HG03135 (cell line): Measurements from ENCODE around the gene AP1S1.
A peak's percentile ranks its signal among the peaks of the same experiment; 100 is the strongest.
"Not testable (repeated sequence)": the region's sequence is repeated elsewhere in the genome, so short reads cannot be mapped to it uniquely, and the experiment has no call there.

Source experiments
- ATAC-seq: cut with Tn5 transposase; IDR thresholded peaks from one replicate; pipeline ENCODE4 v1.9.1; 2021; ENCODE audit warnings: mild to moderate bottlenecking, moderate library complexity; ENCODE audit not compliant: unreplicated experiment

AP1S1 gene

DNA sequence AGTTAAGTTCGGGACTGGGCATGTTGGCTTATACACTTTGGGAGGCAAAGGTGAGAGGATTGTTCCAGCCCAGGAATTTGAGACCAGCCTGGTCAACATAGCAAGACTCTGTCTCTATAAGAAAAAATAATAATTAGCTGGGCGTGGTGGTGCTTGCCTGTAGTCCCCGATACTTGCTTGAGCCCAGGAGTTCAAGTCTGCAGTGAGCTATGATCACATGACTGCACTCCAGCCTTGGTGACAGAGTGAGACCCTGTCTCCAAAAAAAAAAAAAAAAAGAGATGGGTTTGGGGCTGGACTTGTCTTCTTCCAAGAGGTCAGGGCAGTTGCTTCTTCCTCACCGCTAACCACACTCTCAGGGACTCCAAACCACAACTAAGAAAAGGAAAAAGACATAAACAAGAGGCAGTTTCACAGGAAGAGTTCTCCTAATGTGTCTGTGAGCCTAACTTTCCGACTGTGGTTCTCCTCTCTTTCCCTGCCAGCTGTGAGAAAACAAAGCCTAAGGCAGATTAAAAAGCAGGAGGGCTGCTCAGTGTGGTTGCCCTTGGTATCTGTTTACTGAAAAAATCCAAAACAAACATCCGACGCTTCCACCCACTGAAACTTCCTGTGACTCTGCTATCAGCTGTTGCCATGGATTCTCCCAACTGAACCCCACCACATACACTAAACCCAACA lies 29.8 kb upstream of the AP1S1 start:
- ATAC-seq, result no peak

DNA sequence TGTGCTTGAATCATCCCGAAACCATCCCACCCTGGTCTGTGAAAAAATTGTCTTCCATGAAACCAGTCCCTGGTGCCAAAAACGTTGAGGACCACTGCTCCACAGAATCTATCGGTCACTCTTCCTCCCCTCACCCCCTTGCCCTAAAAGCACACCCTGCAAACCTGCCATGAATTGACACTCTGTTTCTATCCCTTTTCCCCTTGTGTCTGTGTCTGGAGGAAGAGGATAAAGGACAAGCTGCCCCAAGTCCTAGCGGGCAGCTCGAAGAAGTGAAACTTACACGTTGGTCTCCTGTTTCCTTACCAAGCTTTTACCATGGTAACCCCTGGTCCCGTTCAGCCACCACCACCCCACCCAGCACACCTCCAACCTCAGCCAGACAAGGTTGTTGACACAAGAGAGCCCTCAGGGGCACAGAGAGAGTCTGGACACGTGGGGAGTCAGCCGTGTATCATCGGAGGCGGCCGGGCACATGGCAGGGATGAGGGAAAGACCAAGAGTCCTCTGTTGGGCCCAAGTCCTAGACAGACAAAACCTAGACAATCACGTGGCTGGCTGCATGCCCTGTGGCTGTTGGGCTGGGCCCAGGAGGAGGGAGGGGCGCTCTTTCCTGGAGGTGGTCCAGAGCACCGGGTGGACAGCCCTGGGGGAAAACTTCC lies 28.2 kb upstream of the AP1S1 start:
- peak; percentile 55 for ATAC-seq

DNA sequence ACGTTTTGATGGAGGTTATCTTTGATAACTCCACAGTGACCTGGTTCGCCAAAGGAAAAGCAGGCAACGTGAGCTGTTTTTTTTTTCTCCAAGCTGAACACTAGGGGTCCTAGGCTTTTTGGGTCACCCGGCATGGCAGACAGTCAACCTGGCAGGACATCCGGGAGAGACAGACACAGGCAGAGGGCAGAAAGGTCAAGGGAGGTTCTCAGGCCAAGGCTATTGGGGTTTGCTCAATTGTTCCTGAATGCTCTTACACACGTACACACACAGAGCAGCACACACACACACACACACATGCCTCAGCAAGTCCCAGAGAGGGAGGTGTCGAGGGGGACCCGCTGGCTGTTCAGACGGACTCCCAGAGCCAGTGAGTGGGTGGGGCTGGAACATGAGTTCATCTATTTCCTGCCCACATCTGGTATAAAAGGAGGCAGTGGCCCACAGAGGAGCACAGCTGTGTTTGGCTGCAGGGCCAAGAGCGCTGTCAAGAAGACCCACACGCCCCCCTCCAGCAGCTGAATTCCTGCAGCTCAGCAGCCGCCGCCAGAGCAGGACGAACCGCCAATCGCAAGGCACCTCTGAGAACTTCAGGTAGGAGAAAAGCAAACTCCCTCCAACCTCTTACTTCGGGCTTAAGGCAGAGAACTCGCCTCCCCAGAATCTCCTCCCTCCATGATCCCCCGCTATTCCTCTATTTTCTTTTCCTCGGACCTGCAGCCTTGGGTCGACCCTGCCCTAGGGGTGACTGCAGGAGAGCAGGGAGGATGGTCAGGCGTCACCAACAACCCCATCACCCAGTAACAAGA lies 27.4 kb upstream of the AP1S1 start, which contains the start of gene SERPINE1:
Gene SERPINE1, plus strand, starts transcription at position 454 of the 809 bp plus-strand sequence. CDS start 1,290 bp downstream, outside the sequence.
- ATAC-seq, result peak; percentile 40

DNA sequence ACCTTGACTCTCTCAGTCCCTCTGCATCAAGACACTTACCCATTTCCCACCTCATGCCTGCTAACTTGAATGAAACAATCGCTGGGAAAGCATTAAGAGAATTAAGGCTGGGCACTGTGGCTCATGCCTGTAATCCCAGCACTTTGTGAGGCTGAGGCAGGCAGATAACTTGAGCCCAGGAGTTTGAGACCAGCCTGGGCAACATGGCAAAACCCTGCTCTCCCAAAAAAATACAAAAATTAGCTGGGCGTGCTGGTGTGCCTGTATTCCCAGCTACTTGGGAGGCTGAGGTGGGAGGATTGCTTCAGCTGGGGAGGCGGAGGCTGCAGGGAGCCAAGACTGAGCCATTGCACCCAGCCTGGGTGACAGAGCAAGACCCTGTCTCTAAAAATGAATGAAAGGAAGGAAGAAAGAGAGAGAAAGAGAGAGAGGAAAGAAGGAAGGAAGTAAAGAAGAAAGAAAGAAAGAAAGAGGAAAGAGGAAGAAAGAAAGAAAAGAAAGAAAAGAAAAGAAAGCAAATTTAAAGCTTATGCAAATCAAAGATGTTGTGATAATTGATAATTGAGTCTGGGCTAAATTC lies 26.7 kb upstream of the AP1S1 start:
- no peak for ATAC-seq

DNA sequence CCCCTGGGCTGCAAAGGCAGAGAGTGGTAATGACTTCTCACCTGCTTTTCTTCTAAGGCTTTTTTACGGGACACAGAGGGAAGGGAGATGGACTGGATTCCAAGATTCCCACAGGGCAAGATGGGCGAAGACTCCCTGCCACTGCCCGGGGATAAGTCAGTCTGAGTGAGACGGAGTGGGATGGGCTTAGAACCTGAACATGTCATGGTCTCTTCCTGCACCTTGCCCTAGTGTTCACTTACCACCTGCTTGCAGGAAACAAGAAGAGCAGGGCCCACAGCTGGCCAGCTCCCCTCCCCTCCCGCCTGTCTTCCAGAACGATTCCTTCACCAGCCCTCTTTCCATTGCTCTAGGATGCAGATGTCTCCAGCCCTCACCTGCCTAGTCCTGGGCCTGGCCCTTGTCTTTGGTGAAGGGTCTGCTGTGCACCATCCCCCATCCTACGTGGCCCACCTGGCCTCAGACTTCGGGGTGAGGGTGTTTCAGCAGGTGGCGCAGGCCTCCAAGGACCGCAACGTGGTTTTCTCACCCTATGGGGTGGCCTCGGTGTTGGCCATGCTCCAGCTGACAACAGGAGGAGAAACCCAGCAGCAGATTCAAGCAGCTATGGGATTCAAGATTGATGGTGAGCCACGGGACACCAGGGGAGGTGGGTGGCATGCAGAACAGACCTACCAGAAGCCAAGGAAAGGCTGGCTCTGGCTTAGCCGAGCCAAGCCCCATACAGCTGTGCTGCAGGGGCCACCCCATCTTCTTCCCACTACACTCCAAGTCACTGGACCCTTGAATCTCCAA lies 26.0 kb upstream of the AP1S1 start:
- ATAC-seq, result no peak

DNA sequence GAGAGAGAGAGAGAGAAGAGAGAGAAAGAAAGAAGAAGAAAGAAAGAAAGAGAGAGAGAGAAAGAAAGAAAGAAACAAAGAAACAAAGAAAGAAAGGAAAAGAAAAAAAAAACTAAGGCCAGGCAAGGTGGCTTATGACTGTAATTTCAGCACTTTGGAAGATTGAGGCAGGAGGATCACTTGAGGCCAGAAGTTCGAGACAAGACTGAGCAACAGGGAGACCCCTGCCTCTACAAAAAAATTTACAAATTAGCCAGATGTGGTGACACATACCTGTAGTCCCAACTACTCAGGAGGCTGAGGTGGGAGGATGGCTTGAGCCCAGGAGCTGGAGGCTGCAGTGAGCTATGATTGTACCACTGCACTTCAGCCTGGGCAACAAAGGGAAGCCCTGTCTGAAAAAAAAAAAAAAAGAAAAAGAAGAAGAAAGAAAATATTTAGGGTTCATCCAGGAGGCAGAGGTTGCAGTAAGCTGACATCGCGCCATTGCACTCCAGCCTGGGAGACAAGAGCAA lies 24.6 kb upstream of the AP1S1 start:
- ATAC-seq, result no peak

DNA sequence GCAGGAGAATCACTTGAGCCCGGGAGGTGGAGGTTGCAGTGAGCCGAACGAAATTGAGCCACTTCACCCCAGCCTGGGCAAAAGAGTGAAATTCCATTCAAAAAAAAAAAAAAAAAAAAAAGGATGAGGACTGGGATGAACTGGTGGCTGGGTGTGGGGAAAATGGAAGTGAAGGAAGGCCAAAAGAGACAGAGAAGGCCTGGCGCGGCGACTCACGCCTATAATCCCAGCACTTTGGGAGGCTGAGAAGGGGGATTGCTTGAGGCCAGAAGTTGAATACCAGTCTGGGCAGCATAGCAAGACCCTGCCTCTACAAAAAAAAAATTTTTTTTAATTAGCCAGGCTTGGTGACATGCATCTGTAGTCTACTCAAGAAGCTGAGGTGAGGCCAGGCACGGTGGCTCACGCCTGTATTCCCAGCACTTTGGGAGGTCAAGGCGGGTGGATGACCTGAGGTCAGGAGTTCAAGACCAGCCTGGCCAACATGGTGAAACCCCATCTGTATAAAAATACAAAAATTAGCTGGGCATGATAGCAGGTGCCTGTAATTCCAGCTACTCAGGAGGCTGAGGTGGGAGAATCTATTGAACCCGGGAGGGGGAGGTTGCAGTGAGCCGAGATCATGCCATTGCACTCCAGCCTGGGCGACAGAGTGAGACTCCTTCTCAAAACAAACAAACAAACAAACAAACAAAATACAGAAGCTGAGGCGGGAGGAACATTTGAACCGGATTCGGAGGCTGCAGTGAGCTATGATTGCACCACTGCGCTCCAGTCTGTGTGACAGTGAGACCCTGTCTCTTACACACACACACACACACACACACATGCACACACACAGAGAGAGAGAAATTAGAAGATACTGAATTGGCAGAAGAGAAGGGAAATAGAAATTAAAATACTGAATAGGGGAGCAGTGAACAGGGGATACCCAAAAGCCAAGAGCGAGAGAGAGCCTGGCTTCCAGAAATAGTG lies 21.4 kb upstream of the AP1S1 start:
- ATAC-seq, result not testable (repeated sequence)

DNA sequence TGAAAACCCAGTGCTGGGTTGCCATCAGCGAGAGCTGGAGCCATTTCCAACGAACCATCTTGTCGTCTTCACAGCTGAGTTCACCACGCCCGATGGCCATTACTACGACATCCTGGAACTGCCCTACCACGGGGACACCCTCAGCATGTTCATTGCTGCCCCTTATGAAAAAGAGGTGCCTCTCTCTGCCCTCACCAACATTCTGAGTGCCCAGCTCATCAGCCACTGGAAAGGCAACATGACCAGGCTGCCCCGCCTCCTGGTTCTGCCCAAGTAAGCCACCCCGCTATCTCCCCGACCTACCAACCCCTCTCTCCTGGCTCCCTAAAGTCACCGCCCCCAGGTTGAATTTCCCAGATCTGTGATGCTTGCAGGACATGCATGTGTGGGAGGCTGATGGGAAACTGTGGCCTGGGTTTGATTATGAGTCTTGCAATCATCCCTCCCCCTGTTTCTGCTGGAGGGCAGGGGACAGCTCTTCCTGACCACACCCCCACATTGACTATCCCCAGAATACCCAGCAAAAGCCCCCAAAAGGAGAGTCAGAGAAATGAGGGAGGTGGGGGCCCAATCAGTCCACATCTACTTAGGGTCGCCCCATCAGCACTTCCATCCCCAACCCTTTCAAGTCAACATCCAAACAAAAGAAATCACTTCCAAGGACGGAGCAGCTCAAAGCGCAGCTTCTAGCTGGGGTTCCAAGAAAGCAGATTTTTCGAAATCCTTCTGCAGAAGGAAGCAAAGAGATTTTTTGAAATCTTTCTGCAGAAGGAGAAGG lies 20.5 kb upstream of the AP1S1 start:
- ATAC-seq, result no peak

DNA sequence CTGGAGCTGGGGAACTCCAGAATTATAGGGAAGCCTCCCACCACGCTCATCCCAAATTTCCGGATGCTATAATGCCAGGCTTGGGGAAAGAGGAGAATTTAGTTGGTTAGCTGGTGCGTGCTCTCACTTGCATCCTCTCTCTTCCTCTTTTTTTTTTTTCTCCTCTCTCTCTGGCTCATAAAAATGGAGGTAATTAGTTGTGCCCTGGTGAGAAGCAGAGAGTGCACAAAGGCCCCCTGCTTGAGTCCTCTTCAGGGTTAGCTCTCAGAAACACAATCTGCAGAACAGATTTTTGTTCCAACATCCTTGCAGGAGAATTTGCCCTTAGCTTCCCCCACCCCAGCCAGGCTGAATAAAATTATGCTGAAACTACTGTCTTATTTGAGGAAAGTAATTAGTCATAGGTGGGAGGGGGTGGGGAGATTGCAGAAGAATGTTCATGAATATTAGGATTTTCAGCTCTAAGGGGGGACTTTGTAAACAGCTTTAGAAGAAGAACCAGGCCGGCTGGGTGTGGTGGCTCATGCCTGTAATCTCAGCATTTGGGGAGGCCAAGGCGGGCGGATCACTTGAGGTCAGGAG lies 19.8 kb upstream of the AP1S1 start:
- ATAC-seq, result no peak

DNA sequence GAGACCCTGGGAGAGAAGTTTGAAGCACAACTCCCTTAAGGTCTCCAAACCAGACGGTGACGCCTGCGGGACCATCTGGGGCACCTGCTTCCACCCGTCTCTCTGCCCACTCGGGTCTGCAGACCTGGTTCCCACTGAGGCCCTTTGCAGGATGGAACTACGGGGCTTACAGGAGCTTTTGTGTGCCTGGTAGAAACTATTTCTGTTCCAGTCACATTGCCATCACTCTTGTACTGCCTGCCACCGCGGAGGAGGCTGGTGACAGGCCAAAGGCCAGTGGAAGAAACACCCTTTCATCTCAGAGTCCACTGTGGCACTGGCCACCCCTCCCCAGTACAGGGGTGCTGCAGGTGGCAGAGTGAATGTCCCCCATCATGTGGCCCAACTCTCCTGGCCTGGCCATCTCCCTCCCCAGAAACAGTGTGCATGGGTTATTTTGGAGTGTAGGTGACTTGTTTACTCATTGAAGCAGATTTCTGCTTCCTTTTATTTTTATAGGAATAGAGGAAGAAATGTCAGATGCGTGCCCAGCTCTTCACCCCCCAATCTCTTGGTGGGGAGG lies 16.5 kb upstream of the AP1S1 start:
- ATAC-seq, result no peak

DNA sequence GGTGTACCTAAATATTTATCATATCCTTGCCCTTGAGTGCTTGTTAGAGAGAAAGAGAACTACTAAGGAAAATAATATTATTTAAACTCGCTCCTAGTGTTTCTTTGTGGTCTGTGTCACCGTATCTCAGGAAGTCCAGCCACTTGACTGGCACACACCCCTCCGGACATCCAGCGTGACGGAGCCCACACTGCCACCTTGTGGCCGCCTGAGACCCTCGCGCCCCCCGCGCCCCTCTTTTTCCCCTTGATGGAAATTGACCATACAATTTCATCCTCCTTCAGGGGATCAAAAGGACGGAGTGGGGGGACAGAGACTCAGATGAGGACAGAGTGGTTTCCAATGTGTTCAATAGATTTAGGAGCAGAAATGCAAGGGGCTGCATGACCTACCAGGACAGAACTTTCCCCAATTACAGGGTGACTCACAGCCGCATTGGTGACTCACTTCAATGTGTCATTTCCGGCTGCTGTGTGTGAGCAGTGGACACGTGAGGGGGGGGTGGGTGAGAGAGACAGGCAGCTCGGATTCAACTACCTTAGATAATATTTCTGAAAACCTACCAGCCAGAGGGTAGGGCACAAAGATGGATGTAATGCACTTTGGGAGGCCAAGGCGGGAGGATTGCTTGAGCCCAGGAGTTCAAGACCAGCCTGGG lies 15.9 kb upstream of the AP1S1 start:
- peak; percentile 68 for ATAC-seq

DNA sequence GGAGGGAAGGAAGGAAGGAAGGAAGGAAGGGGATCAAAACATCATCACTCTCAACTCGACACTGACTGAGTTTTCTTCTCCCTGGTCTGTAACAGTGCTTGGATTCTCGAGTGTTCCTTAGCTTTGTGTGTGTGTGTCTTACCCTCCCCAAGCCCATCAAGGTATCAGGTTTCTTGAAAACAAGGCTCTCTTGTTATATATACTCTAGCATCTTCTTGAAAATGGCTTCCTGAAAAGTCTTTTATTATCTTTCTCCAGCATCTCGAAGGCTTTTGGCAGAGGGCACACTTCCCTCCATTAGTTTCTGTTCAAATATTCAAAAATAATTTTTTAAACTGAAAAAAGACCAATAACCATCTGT lies 14.0 kb upstream of the AP1S1 start:
- no peak for ATAC-seq

DNA sequence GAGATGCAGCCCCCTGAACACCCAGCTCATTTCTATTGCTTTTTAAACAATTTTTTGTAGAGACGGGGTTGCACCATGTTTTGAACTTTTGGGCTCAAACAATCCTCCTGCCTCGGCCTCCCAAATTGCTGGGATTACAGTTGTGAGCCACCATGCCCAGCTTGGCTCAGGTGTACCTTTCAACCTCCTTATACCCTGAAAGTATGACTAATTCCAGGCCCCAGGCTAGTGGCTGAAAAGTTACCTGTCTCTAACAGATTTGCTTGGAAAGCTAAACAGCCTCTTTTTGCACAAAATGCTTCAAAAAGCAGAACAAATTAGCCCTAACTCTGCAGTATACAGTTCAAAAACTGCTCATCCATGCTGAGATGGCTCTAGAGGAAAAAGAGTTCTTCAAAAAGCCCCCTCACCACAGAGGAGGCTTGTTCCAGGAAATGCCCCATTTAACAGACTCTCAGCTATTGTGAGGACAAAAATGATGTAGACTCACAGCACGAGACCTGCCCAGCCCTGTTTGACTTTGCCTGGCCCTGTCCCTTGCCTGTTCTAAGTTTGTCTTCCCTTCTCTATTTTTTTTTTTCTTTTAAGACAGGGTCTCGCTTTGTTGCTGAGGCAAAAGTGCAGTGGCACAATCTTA lies 13.4 kb upstream of the AP1S1 start:
- no peak for ATAC-seq

DNA sequence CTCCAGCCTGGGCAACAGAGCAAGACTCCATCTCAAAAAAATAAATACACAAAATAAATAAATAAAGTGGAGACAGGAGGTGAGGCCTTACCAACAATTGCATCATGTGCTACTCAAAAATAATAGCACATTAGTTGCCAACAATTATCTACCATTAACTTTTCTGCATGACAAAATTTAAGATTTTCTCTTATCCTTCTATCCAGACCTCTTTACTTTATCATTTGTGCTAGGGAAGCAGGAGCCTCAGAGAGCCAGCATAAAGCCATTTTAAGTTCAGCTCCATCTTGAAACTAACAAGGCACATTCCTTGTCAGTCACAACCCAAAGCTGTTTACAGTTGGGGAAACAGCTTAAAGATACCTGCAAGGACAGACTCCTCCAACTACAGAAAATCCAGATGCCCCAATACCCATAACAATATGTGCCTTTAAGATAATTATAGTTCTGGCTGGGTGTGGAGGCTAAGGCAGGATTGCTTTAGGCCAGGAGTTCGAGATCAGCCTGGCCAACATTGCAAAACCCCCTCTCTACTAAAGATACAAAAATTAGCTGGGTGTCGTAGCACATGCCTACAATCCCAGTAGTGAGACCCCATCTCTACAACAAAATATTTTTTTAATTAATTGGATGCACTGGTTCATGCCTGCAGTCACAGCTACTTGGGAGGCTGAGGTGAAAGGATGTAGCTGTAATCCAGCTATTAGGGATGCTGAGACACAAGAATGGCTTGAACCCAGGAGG lies 2.2 kb upstream of the AP1S1 start:
- no peak for ATAC-seq

DNA sequence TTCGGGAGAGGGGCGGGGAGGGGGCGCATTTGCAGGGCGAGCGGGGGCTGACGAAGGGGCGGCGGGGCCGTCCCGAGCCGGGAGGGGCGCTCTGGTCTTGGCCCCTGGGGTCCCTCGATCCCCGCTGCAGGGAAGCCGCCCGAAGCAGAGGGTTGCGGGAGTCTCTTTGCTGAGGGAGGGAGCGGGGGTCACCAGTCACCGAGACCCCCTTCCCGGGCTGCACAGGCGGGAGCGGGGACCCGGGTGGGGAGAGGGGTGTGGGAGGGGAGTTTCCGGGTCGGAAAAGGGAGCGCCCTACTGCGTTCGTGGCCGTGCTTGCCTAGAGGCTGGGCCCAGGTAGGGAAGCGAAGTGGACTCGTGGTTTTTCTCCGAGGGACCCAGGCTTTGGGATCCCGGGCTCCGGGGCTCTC lies 422 bp downstream of the AP1S1 start:
- ATAC-seq, result peak; percentile 23

DNA sequence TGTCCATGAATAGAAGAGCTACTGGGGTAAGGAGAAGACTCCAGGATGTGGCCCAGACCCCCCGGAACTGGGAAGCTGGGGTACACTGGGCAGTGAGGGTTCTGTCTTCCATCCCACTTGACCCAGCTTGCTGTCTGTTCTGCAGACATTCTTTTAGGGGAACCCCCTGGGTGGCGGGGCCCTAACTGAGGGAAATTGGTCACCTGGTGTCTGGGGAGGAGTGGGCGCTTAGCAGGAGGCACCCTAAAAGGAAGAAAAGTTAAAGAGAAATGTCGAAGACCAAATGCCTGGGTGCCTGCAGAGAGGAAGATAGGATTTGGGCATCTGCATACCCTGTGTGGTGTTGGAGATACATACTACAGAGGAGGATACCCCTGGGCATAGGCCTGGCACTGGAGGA lies 1.0 kb downstream of the AP1S1 start:
- ATAC-seq, result no peak
